ENCODE data around the gene RAMAC. TPM values are rescaled to one million over a fixed set of nuclear protein-coding genes. Genes with fewer than 3 reads are reported as not detected.

The RAMAC gene
- total RNA-seq, 1 experiment from 2014 or later: 18.7 TPM

GRCh38 chr15:82995938-82996337 lies 9.9 kb downstream of the RAMAC start:
- intact Hi-C loops (cut with micrococcal nuclease; ENCODE audit: unreplicated experiment): no loop called here
- Histone ChIP-seq H4K20me1 (ENCODE audit: insufficient read depth) (no peaks in the 10 kb centered on the region), H3F3A (ENCODE audit: insufficient read depth, low read depth) (peaks cover 7% of the 10 kb centered on the region; the same call in 1 of the 2 replicates), H2AFZ (no peak overlapping the region), H3K4me2 (no peak overlapping the region), H3K9me2 (ENCODE audit: insufficient read depth) (no peaks in the 10 kb centered on the region), H3K27me3 (ENCODE audit: insufficient read depth, low read depth) (no peaks in the 10 kb centered on the region), H3K36me3 (ENCODE audit: low read depth) (no peaks in the 10 kb centered on the region), H3K27ac (no peak overlapping the region), H3K79me2 (ENCODE audit: low read depth) (no peaks in the 10 kb centered on the region), H3K9me3 (ENCODE audit: insufficient read depth, low read depth) (no peaks in the 10 kb centered on the region), H3K4me3 (no peak overlapping the region), H3K4me1 (replicated peaks; ENCODE audit: insufficient read depth) (no peaks in the 10 kb centered on the region)
- TF ChIP-seq EZH2 (IDR thresholded peaks at IDR 0.05; ENCODE audit: low read depth) (no peak), CTCF (conservative IDR thresholded peaks at IDR 0.05) (no peak)
- no peak for DNase-seq
- no TSS peak for BruUV-seq (replicated peaks)
- ChIA-PET POLR2A (ENCODE audit: unreplicated experiment) (no interaction called here), CTCF (no interaction called here)

GRCh38 chr15:82999426-82999825 lies 13.4 kb downstream of the RAMAC start:
- BruUV-seq (replicated peaks): no TSS peak
- no peak overlapping the region for H3K27ac ChIP-seq

GRCh38 chr15:82999905-83000671 lies 14.1 kb downstream of the RAMAC start:
- Histone ChIP-seq H3K27me3 (ENCODE audit: insufficient read depth, low read depth) (no peaks in the 10 kb centered on the region), H3K27ac (no peak overlapping the region), H3K9me2 (ENCODE audit: insufficient read depth) (no peaks in the 10 kb centered on the region), H3K79me2 (ENCODE audit: low read depth) (no peaks in the 10 kb centered on the region), H2AFZ (no peak overlapping the region), H3K4me3 (peak overlapping the region; percentile 29; the same call in 1 of the 2 replicates), H4K20me1 (ENCODE audit: insufficient read depth) (no peaks in the 10 kb centered on the region), H3K4me2 (peak overlapping the region; percentile 67), H3K36me3 (ENCODE audit: low read depth) (no peaks in the 10 kb centered on the region), H3F3A (ENCODE audit: insufficient read depth, low read depth) (peaks cover 13% of the 10 kb centered on the region; the same call in 1 of the 2 replicates), H3K4me1 (replicated peaks; ENCODE audit: insufficient read depth) (no peaks in the 10 kb centered on the region), H3K9me3 (ENCODE audit: insufficient read depth, low read depth) (no peaks in the 10 kb centered on the region)
- ChIA-PET CTCF (interaction anchor here (0.6 kb wide), 1 partner anchor 453 kb away, joined by 8 read pairs; no protein-coding TSS in a partner anchor), POLR2A (ENCODE audit: unreplicated experiment) (interaction anchor here (0.7 kb wide), 1 partner anchor 94 kb away, joined by 3 read pairs; no protein-coding TSS in a partner anchor)
- no TSS peak for BruUV-seq (replicated peaks)
- DNase-seq: peak; percentile 14 to 50
- intact Hi-C loops (cut with micrococcal nuclease; ENCODE audit: unreplicated experiment): loop anchor here (2.0 kb wide), 3 partner anchors 151 to 469 kb away; partner anchors contain the start of gene RPS17
- TF ChIP-seq EZH2 (IDR thresholded peaks at IDR 0.05; ENCODE audit: low read depth): no peak
- peak; percentile 69 for TF ChIP-seq CTCF (conservative IDR thresholded peaks at IDR 0.05)

More at GRCh38 chr15:82999426-82999825, 13.4 kb downstream of the RAMAC start:
- Histone ChIP-seq H3K9me3 (ENCODE audit: insufficient read depth, low read depth) (no peaks in the 10 kb centered on the region), H3K79me2 (ENCODE audit: low read depth) (no peaks in the 10 kb centered on the region), H3K4me1 (replicated peaks; ENCODE audit: insufficient read depth) (no peaks in the 10 kb centered on the region), H2AFZ (no peak overlapping the region), H3K4me2 (no peak overlapping the region), H3K9me2 (ENCODE audit: insufficient read depth) (no peaks in the 10 kb centered on the region), H3K27me3 (ENCODE audit: insufficient read depth, low read depth) (no peaks in the 10 kb centered on the region), H3F3A (ENCODE audit: insufficient read depth, low read depth) (peaks cover 13% of the 10 kb centered on the region; the same call in 1 of the 2 replicates), H4K20me1 (ENCODE audit: insufficient read depth) (no peaks in the 10 kb centered on the region), H3K36me3 (ENCODE audit: low read depth) (no peaks in the 10 kb centered on the region), H3K4me3 (no peak overlapping the region)
- CTCF ChIA-PET: no interaction called here
- DNase-seq: no peak
- intact Hi-C loops (cut with micrococcal nuclease; ENCODE audit: unreplicated experiment): no loop called here
- POLR2A ChIA-PET (ENCODE audit: unreplicated experiment): no interaction called here
- TF ChIP-seq EZH2 (IDR thresholded peaks at IDR 0.05; ENCODE audit: low read depth): no peak
- TF ChIP-seq CTCF (conservative IDR thresholded peaks at IDR 0.05): no peak
